Measurements from ENCODE around the gene TAOK3.
"Not testable (repeated sequence)": the region's sequence is repeated elsewhere in the genome, so short reads cannot be mapped to it uniquely, and the experiment has no call there.

The TAOK3 gene

GRCh38 chr12:118315821-118316220 lies 56.9 kb downstream of the TAOK3 start:
- no peak for FAIRE-seq

GRCh38 chr12:118312578-118312977 lies 60.1 kb downstream of the TAOK3 start:
- no peak for TF ChIP-seq CTCF (IDR thresholded peaks at IDR 0.05; ENCODE audit: insufficient read depth, missing control alignments)
- FAIRE-seq (no peak), DNase-seq (ENCODE audit: insufficient read length, low spot score) (no peak)

More at GRCh38 chr12:118315821-118316220, 56.9 kb downstream of the TAOK3 start:
- no peak for TF ChIP-seq CTCF (IDR thresholded peaks at IDR 0.05; ENCODE audit: insufficient read depth, missing control alignments)
- DNase-seq (ENCODE audit: insufficient read length, low spot score) = no peak

- no peak for TF ChIP-seq CTCF (IDR thresholded peaks at IDR 0.05; ENCODE audit: insufficient read depth, missing control alignments)
- DNase-seq (ENCODE audit: insufficient read length, low spot score) (no peak), FAIRE-seq (no peak)
Observed at GRCh38 chr12:118311666-118312065, 61.0 kb downstream of the TAOK3 start.

GRCh38 chr12:118310320-118310719 lies 62.4 kb downstream of the TAOK3 start:
- DNase-seq (ENCODE audit: insufficient read length, low spot score) (no peak), FAIRE-seq (no peak)
- no peak for TF ChIP-seq CTCF (IDR thresholded peaks at IDR 0.05; ENCODE audit: insufficient read depth, missing control alignments)

GRCh38 chr12:118308006-118308405 lies 64.7 kb downstream of the TAOK3 start:
- FAIRE-seq; DNase-seq (ENCODE audit: insufficient read length, low spot score): not testable (repeated sequence)

GRCh38 chr12:118307069-118307954 lies 65.4 kb downstream of the TAOK3 start:
- no peak for DNase-seq (ENCODE audit: insufficient read length, low spot score)
- no peak for FAIRE-seq

GRCh38 chr12:118304093-118304492 lies 68.6 kb downstream of the TAOK3 start:
- no peak for TF ChIP-seq CTCF (IDR thresholded peaks at IDR 0.05; ENCODE audit: insufficient read depth, missing control alignments)
- FAIRE-seq = no peak
- no peak for DNase-seq (ENCODE audit: insufficient read length, low spot score)

More at GRCh38 chr12:118307069-118307954, 65.4 kb downstream of the TAOK3 start:
- TF ChIP-seq CTCF (IDR thresholded peaks at IDR 0.05; ENCODE audit: insufficient read depth, missing control alignments) = no peak

All from D721Med (cell line).